ENCODE results near the gene SLC52A3.

DNA sequence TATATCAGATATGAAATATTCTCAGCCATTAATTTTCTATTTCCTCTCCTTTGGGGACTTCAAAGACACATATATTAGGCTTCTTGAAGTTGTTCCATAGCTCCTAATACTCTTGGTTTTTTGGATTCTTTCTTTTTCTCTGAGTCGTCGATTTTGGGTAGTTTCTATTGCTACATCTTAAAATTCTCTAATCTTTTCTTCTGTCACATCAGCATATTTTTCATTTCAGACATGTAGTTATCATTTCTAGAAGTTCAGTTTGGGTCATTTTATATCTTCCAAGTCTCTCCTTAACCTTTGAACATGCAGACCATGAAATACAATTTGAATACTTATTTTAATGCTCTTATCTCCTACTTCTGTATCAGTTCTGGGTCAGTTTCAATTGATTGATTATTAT, 53.8 kb downstream of the SLC52A3 start:
- no peak for TF ChIP-seq ELF4 (IDR thresholded peaks at IDR 0.05)
- no peak for TF ChIP-seq LEF1 (IDR thresholded peaks at IDR 0.05; ENCODE audit: borderline replicate concordance)
